Measurements from ENCODE around the gene CLP1.

CLP1 gene

DNA sequence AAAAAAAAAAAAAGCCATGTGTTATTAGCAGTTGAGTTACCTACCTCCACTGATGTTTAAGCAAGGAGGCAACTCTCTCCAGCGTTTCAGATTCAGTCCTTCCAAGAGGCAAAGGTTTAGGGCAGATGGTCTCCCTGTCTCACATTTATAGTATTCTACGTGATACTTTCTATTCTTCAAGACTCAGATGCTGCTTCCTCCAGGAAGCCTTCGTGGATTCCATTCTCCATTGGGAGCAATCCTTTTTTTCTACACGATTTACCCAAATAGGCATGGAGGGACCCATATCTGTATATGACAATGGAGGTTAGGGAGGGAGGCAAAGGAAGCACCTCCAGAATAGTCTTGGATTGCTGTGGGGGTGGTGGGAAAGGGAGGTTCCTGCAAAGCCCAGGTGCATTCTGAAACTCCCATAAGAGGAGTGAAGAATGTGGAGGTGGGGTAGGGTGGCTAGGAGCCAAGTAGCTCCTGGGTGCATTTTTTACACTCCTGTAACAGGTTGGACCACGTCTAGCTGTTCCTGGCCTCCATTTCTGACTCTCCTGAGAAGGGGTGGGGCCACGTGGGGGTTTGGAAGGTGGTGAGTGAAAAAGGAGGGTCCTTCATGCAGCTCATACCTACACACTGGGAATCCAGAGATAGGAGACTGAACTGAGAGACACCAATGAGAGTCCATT lies 24.0 kb upstream of the CLP1 start:
- POLR2A ChIA-PET, result no interaction called here
- no peak overlapping the region for H3K4me3 ChIP-seq (ENCODE audit: control insufficient read depth in 1 of 7, extremely low read depth in 1 of 7, insufficient read depth in 4 of 7, low read depth in 2 of 7, low read length in 6 of 7)
- H3K27me3 ChIP-seq (replicated peaks in 2 of 5; ENCODE audit: control insufficient read depth in 4 of 5, insufficient read depth in 5 of 5, low read length in 4 of 5), result no peaks in the 10 kb centered on the region
- no peaks in the 10 kb centered on the region for H3K9me3 ChIP-seq (ENCODE audit: control extremely low read depth in 1 of 5, control insufficient read depth in 4 of 5, insufficient read depth in 2 of 5, low read depth in 1 of 5, low read length in 4 of 5)
- peaks cover 0 to 25% (median 13%) of the 10 kb centered on the region in 4 experiments for H3K4me1 ChIP-seq (ENCODE audit: control extremely low read depth in 1 of 4, control insufficient read depth in 4 of 4, insufficient read depth in 4 of 4, low read length in 3 of 4)
- CTCF ChIA-PET, result interaction anchor here (1.1 to 4.3 kb wide), 7 partner anchors 7 to 142 kb away, joined by 3 to 29 read pairs (median 4); no protein-coding TSS in a partner anchor
- H3K36me3 ChIP-seq (ENCODE audit: control insufficient read depth in 4 of 4, insufficient read depth in 4 of 4, low read length in 3 of 4), result no peaks in the 10 kb centered on the region
- 100% methylated on average over 2 of the region's 6 CpGs for WGBS (ENCODE audit: insufficient coverage)
- no peak overlapping the region for H3K27ac ChIP-seq (ENCODE audit: insufficient read depth in 1 of 2, low read depth in 1 of 2, low read length in 2 of 2, poor library complexity in 1 of 2, severe bottlenecking in 2 of 2)
- no peak for DNase-seq

DNA sequence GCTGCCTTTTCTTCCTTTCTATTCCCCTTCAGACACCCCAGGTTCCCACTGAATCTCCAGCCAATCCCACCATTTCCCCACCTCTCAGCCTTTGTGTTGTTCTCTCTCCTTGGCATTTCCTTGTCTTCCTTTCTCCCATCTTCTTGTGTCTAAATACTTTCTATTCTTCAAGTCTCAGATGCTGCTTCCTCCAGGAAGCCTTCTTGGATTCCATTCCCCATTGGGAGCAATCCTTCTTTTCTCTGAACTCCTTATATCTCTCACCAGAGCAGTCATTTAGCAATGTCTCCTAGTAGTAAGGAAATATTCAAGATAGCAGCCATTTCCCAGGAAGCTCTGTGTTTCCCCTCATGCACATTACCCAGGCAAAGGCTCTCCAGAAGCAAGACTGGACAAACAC lies 23.3 kb upstream of the CLP1 start:
- POLR2A ChIA-PET, result no interaction called here

GRCh38 chr11:57635246-57635645 lies 22.3 kb upstream of the CLP1 start:
- Histone ChIP-seq H3K36me3 (ENCODE audit: control insufficient read depth in 4 of 4, insufficient read depth in 4 of 4, low read length in 3 of 4) (no peaks in the 10 kb centered on the region), H3K4me1 (ENCODE audit: control extremely low read depth in 1 of 4, control insufficient read depth in 4 of 4, insufficient read depth in 4 of 4, low read length in 3 of 4) (peaks cover 3 to 37% (median 26%) of the 10 kb centered on the region in 4 experiments), H3K4me3 (ENCODE audit: control insufficient read depth in 1 of 7, extremely low read depth in 1 of 7, insufficient read depth in 4 of 7, low read depth in 2 of 7, low read length in 6 of 7) (no peak overlapping the region), H3K27me3 (replicated peaks in 2 of 5; ENCODE audit: control insufficient read depth in 4 of 5, insufficient read depth in 5 of 5, low read length in 4 of 5) (no peaks in the 10 kb centered on the region), H3K27ac (ENCODE audit: insufficient read depth in 1 of 2, low read depth in 1 of 2, low read length in 2 of 2, poor library complexity in 1 of 2, severe bottlenecking in 2 of 2) (no peak overlapping the region), H3K9me3 (ENCODE audit: control extremely low read depth in 1 of 5, control insufficient read depth in 4 of 5, insufficient read depth in 2 of 5, low read depth in 1 of 5, low read length in 4 of 5) (no peaks in the 10 kb centered on the region)
- POLR2A ChIA-PET, result no interaction called here
- DNase-seq, result no peak
- 94% methylated on average over 3 of the region's 8 CpGs for WGBS (ENCODE audit: insufficient coverage)
- CTCF ChIA-PET, result interaction anchor here (1.0 to 9.8 kb wide), 7 partner anchors 9 to 88 kb away, joined by 3 to 158 read pairs (median 6); no protein-coding TSS in a partner anchor

More for the DNA sequence above, 23.3 kb upstream of the CLP1 start:
- CTCF ChIA-PET, result interaction anchor here (0.8 to 2.6 kb wide), 9 partner anchors 10 to 143 kb away, joined by 3 to 10 read pairs (median 3); partner anchors contain the start of gene UBE2L6
- Histone ChIP-seq H3K36me3 (ENCODE audit: control insufficient read depth in 4 of 4, insufficient read depth in 4 of 4, low read length in 3 of 4) (no peaks in the 10 kb centered on the region), H3K9me3 (ENCODE audit: control extremely low read depth in 1 of 5, control insufficient read depth in 4 of 5, insufficient read depth in 2 of 5, low read depth in 1 of 5, low read length in 4 of 5) (no peaks in the 10 kb centered on the region), H3K27me3 (replicated peaks in 2 of 5; ENCODE audit: control insufficient read depth in 4 of 5, insufficient read depth in 5 of 5, low read length in 4 of 5) (no peaks in the 10 kb centered on the region), H3K4me1 (ENCODE audit: control extremely low read depth in 1 of 4, control insufficient read depth in 4 of 4, insufficient read depth in 4 of 4, low read length in 3 of 4) (peaks cover 0 to 27% (median 17%) of the 10 kb centered on the region in 4 experiments), H3K27ac (ENCODE audit: insufficient read depth in 1 of 2, low read depth in 1 of 2, low read length in 2 of 2, poor library complexity in 1 of 2, severe bottlenecking in 2 of 2) (no peak overlapping the region), H3K4me3 (ENCODE audit: control insufficient read depth in 1 of 7, extremely low read depth in 1 of 7, insufficient read depth in 4 of 7, low read depth in 2 of 7, low read length in 6 of 7) (no peak overlapping the region)
- DNase-seq, result no peak

DNA sequence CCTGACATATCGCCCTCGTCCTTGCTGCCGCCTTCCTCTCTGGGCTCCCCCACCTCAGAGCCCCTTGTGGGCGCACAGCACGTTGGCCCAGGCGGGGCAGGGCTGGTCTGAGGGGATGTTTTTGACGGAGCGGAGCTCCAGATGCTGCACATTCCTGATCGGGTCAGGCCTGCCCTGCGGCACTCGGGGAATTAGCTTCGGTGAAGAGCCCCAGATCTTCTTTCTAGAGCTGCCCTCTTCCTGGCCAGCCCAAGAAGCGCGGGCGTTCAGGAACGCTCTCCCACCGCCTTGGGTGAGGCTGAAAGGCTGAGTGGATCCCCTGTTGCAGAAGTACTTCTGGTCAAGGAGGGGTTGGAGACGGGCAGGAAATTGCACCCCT lies 19.9 kb upstream of the CLP1 start:
- 3% methylated on average over 10 of the region's 18 CpGs for WGBS (ENCODE audit: insufficient coverage)
- Histone ChIP-seq H3K4me3 (ENCODE audit: control insufficient read depth in 1 of 7, extremely low read depth in 1 of 7, insufficient read depth in 4 of 7, low read depth in 2 of 7, low read length in 6 of 7) (peak overlapping the region; percentile 49 to 92 (median 88)), H3K27ac (ENCODE audit: insufficient read depth in 1 of 2, low read depth in 1 of 2, low read length in 2 of 2, poor library complexity in 1 of 2, severe bottlenecking in 2 of 2) (peak overlapping the region in 1 of 2 experiments; percentile 47), H3K36me3 (ENCODE audit: control insufficient read depth in 4 of 4, insufficient read depth in 4 of 4, low read length in 3 of 4) (peaks cover 0 to 8% (median 0%) of the 10 kb centered on the region in 4 experiments), H3K9me3 (ENCODE audit: control extremely low read depth in 1 of 5, control insufficient read depth in 4 of 5, insufficient read depth in 2 of 5, low read depth in 1 of 5, low read length in 4 of 5) (no peaks in the 10 kb centered on the region), H3K27me3 (replicated peaks in 2 of 5; ENCODE audit: control insufficient read depth in 4 of 5, insufficient read depth in 5 of 5, low read length in 4 of 5) (no peaks in the 10 kb centered on the region), H3K4me1 (ENCODE audit: control extremely low read depth in 1 of 4, control insufficient read depth in 4 of 4, insufficient read depth in 4 of 4, low read length in 3 of 4) (peaks cover 7 to 55% (median 40%) of the 10 kb centered on the region in 4 experiments)
- DNase-seq, result no peak
- CTCF ChIA-PET, result interaction anchor here (0.6 to 14.0 kb wide), 7 partner anchors 18 to 177 kb away, joined by 3 to 401 read pairs (median 4); partner anchors contain the start of gene UBE2L6
- POLR2A ChIA-PET, result interaction anchor here (0.9 kb wide), 1 partner anchor 106 kb away, joined by 3 read pairs; no protein-coding TSS in a partner anchor

GRCh38 chr11:57638005-57638781 lies 19.4 kb upstream of the CLP1 start:
- peaks cover 0 to 8% (median 0%) of the 10 kb centered on the region in 4 experiments for H3K36me3 ChIP-seq (ENCODE audit: control insufficient read depth in 4 of 4, insufficient read depth in 4 of 4, low read length in 3 of 4)
- no peaks in the 10 kb centered on the region for H3K9me3 ChIP-seq (ENCODE audit: control extremely low read depth in 1 of 5, control insufficient read depth in 4 of 5, insufficient read depth in 2 of 5, low read depth in 1 of 5, low read length in 4 of 5)
- peak overlapping the region; percentile 46 to 66 for H3K27ac ChIP-seq (ENCODE audit: insufficient read depth in 1 of 2, low read depth in 1 of 2, low read length in 2 of 2, poor library complexity in 1 of 2, severe bottlenecking in 2 of 2)
- no peaks in the 10 kb centered on the region for H3K27me3 ChIP-seq (replicated peaks in 2 of 5; ENCODE audit: control insufficient read depth in 4 of 5, insufficient read depth in 5 of 5, low read length in 4 of 5)
- H3K4me1 ChIP-seq (ENCODE audit: control extremely low read depth in 1 of 4, control insufficient read depth in 4 of 4, insufficient read depth in 4 of 4, low read length in 3 of 4), result peaks cover 7 to 58% (median 40%) of the 10 kb centered on the region in 4 experiments
- 0% methylated on average over 28 of the region's 47 CpGs for WGBS (ENCODE audit: insufficient coverage)
- CTCF ChIA-PET, result interaction anchor here (0.6 to 14.0 kb wide), 10 partner anchors 7 to 292 kb away, joined by 3 to 401 read pairs (median 63); partner anchors contain the start of genes TIMM10 and UBE2L6
- H3K4me3 ChIP-seq (ENCODE audit: control insufficient read depth in 1 of 7, extremely low read depth in 1 of 7, insufficient read depth in 4 of 7, low read depth in 2 of 7, low read length in 6 of 7), result peak overlapping the region; percentile 49 to 92 (median 88)
- no peak for DNase-seq
- POLR2A ChIA-PET, result interaction anchor here (0.7 to 3.3 kb wide), 4 partner anchors 10 to 212 kb away, joined by 3 to 18 read pairs (median 4); partner anchors contain the start of gene UBE2L6

DNA sequence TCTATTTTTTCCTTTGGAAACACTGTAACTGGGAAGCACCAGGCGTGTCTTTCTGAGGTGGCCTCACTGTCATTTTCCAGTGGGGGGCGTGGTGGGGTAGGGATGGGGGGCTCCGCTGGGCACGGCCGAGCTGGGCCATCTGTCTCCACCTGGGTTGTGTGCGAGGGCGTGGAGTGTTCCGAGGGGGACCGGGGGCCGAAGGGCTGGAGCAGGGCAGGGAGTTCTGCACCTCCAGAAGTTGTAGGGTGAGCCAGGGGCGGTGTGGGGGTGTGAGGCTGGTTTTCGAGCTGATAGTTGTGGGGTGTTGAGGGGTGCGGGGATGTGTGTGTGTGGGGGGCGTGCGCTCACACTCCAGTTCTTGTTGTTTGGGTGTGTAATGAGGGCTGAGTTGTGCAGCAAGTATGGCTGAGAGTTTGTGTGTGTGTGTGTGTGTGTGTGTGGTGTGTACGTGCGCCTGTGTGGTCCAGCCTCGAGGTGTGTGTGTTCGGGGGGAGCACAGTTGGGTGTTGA lies 18.7 kb upstream of the CLP1 start:
- CTCF ChIA-PET, result interaction anchor here (1.1 to 14.0 kb wide), 15 partner anchors 7 to 293 kb away, joined by 3 to 401 read pairs (median 29); partner anchors contain the start of genes SERPING1, TIMM10, UBE2L6 and YPEL4
- POLR2A ChIA-PET, result interaction anchor here (0.6 to 3.3 kb wide), 6 partner anchors 9 to 334 kb away, joined by 3 to 18 read pairs (median 3); partner anchors contain the start of genes UBE2L6 and YPEL4
- no peaks in the 10 kb centered on the region for H3K9me3 ChIP-seq (ENCODE audit: control extremely low read depth in 1 of 5, control insufficient read depth in 4 of 5, insufficient read depth in 2 of 5, low read depth in 1 of 5, low read length in 4 of 5)
- peak overlapping the region; percentile 49 to 92 (median 88) for H3K4me3 ChIP-seq (ENCODE audit: control insufficient read depth in 1 of 7, extremely low read depth in 1 of 7, insufficient read depth in 4 of 7, low read depth in 2 of 7, low read length in 6 of 7)
- peaks cover 7 to 64% (median 40%) of the 10 kb centered on the region in 4 experiments for H3K4me1 ChIP-seq (ENCODE audit: control extremely low read depth in 1 of 4, control insufficient read depth in 4 of 4, insufficient read depth in 4 of 4, low read length in 3 of 4)
- peaks cover 0 to 12% (median under 1%) of the 10 kb centered on the region in 4 experiments for H3K36me3 ChIP-seq (ENCODE audit: control insufficient read depth in 4 of 4, insufficient read depth in 4 of 4, low read length in 3 of 4)
- DNase-seq, result no peak
- 0% methylated on average over 3 of the region's 19 CpGs for WGBS (ENCODE audit: insufficient coverage)
- no peaks in the 10 kb centered on the region for H3K27me3 ChIP-seq (replicated peaks in 2 of 5; ENCODE audit: control insufficient read depth in 4 of 5, insufficient read depth in 5 of 5, low read length in 4 of 5)
- H3K27ac ChIP-seq (ENCODE audit: insufficient read depth in 1 of 2, low read depth in 1 of 2, low read length in 2 of 2, poor library complexity in 1 of 2, severe bottlenecking in 2 of 2), result peak overlapping the region; percentile 46 to 66
